SK-N-SH treated with all-trans-retinoic acid at 6 μM for 48 hours (cell line): ENCODE measurements around the gene DSE.

Source experiments
- ATAC-seq: fragments of 200-7000 bp; cut with Tn5 transposase; 3 replicates; pipeline ENCODE4 v1.9.1; 2020; ENCODE audit warnings: mild to moderate bottlenecking, moderate library complexity
- BACH2 ChIP-seq: fragments of 250-450 bp; sonication (Bioruptor Pico); IDR thresholded peaks from 2 replicates; pipeline ENCODE4 v1.9.0; 2021; ENCODE audit warnings: mild to moderate bottlenecking, borderline replicate concordance
- CSDC2 ChIP-seq: fragments of 250-450 bp; sonication (Bioruptor Pico); IDR thresholded peaks from 2 replicates; pipeline ENCODE4 v1.5.0; 2020; ENCODE audit warnings: mild to moderate bottlenecking, moderate library complexity
- ESRRG ChIP-seq: fragments of 250-450 bp; sonication (Bioruptor Pico); IDR thresholded peaks from 2 replicates; pipeline ENCODE4 v1.6.1; 2021; ENCODE audit warnings: mild to moderate bottlenecking
- GLIS3 ChIP-seq: fragments of 250-450 bp; sonication (Bioruptor Pico); IDR thresholded peaks from 2 replicates; pipeline ENCODE4 v1.5.0; 2020; ENCODE audit warnings: mild to moderate bottlenecking, moderate library complexity
- ISL1 ChIP-seq: fragments of 250-450 bp; sonication (Bioruptor Pico); IDR thresholded peaks from 2 replicates; pipeline ENCODE4 v2.1.2; 2022; ENCODE audit warnings: mild to moderate bottlenecking, moderate library complexity
- OSR1 ChIP-seq: fragments of 250-450 bp; sonication (Bioruptor Pico); IDR thresholded peaks from 2 replicates; pipeline ENCODE4 v1.8.0; 2022; ENCODE audit warnings: moderate library complexity, mild to moderate bottlenecking, inconsistent platforms
- PATZ1 ChIP-seq: fragments of 250-450 bp; sonication (Bioruptor Pico); IDR thresholded peaks from 2 replicates; pipeline ENCODE4 v1.8.0; 2020; ENCODE audit warnings: mild to moderate bottlenecking, moderate library complexity, borderline replicate concordance
- PPARA ChIP-seq: fragments of 250-450 bp; sonication (Bioruptor Pico); IDR thresholded peaks from 2 replicates; pipeline ENCODE4 v1.5.0; 2020; ENCODE audit warnings: mild to moderate bottlenecking, borderline replicate concordance
- RARB ChIP-seq: fragments of 250-450 bp; sonication (Bioruptor Pico); IDR thresholded peaks from 2 replicates; pipeline ENCODE4 v1.8.0; 2021; ENCODE audit warnings: mild to moderate bottlenecking, moderate library complexity
- SNAI2 ChIP-seq: fragments of 250-450 bp; sonication (Bioruptor Pico); IDR thresholded peaks from 2 replicates; pipeline ENCODE4 v1.5.0; 2020; ENCODE audit warnings: mild to moderate bottlenecking, moderate library complexity
- TCF4 ChIP-seq: fragments of 250-450 bp; sonication (Bioruptor Pico); IDR thresholded peaks from 2 replicates; pipeline ENCODE4 v1.8.0; 2021; ENCODE audit warnings: mild to moderate bottlenecking, moderate library complexity, borderline replicate concordance
- TOX ChIP-seq: fragments of 250-450 bp; sonication (Bioruptor Pico); IDR thresholded peaks from 2 replicates; pipeline ENCODE4 v1.8.0; 2021; ENCODE audit warnings: mild to moderate bottlenecking, moderate library complexity, borderline replicate concordance
- ZC3H10 ChIP-seq: fragments of 250-450 bp; sonication (Bioruptor Pico); IDR thresholded peaks from 2 replicates; pipeline ENCODE4 v1.5.1; 2021; ENCODE audit warnings: mild to moderate bottlenecking, moderate library complexity
- ZFP3 ChIP-seq: fragments of 250-450 bp; sonication (Bioruptor Pico); IDR thresholded peaks from 2 replicates; pipeline ENCODE4 v1.5.0; 2020; ENCODE audit warnings: mild to moderate bottlenecking, moderate library complexity
- ZFP30 ChIP-seq: fragments of 450-650 bp; formaldehyde crosslinking; IDR thresholded peaks from 2 replicates; pipeline ENCODE4 v1.5.0; 2022; ENCODE audit warnings: mild to moderate bottlenecking, moderate library complexity
- ZNF565 ChIP-seq: fragments of 450-650 bp; formaldehyde crosslinking; conservative IDR thresholded peaks from 2 replicates; pipeline ENCODE4 v1.5.0; 2020; ENCODE audit warnings: low read depth, mild to moderate bottlenecking, moderate library complexity
- ZNF8 ChIP-seq: fragments of 450-650 bp; formaldehyde crosslinking; IDR thresholded peaks from 2 replicates; pipeline ENCODE4 v1.5.0; 2020; ENCODE audit warnings: mild to moderate bottlenecking, moderate library complexity
- TF ChIP-seq, protein P1 (sequence below): fragments of 250-450 bp; sonication (Bioruptor Pico); IDR thresholded peaks from 2 replicates; pipeline ENCODE4 v1.5.0; 2020; ENCODE audit warnings: mild to moderate bottlenecking, moderate library complexity
- TF ChIP-seq, protein P2 (sequence below): fragments of 250-450 bp; sonication (Bioruptor Pico); IDR thresholded peaks from 2 replicates; pipeline ENCODE4 v1.8.0; 2021; ENCODE audit warnings: low read depth, mild to moderate bottlenecking, moderate library complexity, borderline replicate concordance
- TF ChIP-seq, protein P3 (sequence below): fragments of 250-450 bp; sonication (Bioruptor Pico); IDR thresholded peaks from 2 replicates; pipeline ENCODE4 v1.5.1; 2020; ENCODE audit warnings: low read depth, mild to moderate bottlenecking, moderate library complexity

Gene DSE

GRCh38 chr6:116472706-116473105, 102.0 kb downstream of the DSE start:
- ATAC-seq: peak; percentile 79
- TF ChIP-seq ZNF565 (CRISPR knock-in tag) (no peak), ZNF8 (CRISPR knock-in tag) (no peak), ESRRG (CRISPR knock-in tag) (no peak), ZC3H10 (CRISPR knock-in tag) (no peak), ZFP30 (CRISPR knock-in tag) (no peak), GLIS3 (CRISPR knock-in tag) (no peak), TOX (CRISPR knock-in tag) (no peak), ZFP3 (CRISPR knock-in tag) (no peak)
- TF ChIP-seq, protein P1, sequence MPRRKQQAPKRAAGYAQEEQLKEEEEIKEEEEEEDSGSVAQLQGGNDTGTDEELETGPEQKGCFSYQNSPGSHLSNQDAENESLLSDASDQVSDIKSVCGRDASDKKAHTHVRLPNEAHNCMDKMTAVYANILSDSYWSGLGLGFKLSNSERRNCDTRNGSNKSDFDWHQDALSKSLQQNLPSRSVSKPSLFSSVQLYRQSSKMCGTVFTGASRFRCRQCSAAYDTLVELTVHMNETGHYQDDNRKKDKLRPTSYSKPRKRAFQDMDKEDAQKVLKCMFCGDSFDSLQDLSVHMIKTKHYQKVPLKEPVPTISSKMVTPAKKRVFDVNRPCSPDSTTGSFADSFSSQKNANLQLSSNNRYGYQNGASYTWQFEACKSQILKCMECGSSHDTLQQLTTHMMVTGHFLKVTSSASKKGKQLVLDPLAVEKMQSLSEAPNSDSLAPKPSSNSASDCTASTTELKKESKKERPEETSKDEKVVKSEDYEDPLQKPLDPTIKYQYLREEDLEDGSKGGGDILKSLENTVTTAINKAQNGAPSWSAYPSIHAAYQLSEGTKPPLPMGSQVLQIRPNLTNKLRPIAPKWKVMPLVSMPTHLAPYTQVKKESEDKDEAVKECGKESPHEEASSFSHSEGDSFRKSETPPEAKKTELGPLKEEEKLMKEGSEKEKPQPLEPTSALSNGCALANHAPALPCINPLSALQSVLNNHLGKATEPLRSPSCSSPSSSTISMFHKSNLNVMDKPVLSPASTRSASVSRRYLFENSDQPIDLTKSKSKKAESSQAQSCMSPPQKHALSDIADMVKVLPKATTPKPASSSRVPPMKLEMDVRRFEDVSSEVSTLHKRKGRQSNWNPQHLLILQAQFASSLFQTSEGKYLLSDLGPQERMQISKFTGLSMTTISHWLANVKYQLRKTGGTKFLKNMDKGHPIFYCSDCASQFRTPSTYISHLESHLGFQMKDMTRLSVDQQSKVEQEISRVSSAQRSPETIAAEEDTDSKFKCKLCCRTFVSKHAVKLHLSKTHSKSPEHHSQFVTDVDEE: no peak
- TF ChIP-seq, protein P2, sequence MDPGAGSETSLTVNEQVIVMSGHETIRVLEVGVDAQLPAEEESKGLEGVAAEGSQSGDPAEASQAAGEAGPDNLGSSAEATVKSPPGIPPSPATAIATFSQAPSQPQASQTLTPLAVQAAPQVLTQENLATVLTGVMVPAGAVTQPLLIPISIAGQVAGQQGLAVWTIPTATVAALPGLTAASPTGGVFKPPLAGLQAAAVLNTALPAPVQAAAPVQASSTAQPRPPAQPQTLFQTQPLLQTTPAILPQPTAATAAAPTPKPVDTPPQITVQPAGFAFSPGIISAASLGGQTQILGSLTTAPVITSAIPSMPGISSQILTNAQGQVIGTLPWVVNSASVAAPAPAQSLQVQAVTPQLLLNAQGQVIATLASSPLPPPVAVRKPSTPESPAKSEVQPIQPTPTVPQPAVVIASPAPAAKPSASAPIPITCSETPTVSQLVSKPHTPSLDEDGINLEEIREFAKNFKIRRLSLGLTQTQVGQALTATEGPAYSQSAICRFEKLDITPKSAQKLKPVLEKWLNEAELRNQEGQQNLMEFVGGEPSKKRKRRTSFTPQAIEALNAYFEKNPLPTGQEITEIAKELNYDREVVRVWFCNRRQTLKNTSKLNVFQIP (CRISPR knock-in tag): no peak
- TF ChIP-seq, protein P3, sequence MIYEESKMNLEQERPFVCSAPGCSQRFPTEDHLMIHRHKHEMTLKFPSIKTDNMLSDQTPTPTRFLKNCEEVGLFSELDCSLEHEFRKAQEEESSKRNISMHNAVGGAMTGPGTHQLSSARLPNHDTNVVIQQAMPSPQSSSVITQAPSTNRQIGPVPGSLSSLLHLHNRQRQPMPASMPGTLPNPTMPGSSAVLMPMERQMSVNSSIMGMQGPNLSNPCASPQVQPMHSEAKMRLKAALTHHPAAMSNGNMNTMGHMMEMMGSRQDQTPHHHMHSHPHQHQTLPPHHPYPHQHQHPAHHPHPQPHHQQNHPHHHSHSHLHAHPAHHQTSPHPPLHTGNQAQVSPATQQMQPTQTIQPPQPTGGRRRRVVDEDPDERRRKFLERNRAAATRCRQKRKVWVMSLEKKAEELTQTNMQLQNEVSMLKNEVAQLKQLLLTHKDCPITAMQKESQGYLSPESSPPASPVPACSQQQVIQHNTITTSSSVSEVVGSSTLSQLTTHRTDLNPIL (CRISPR knock-in tag): no peak

- TF ChIP-seq, protein P3 (CRISPR knock-in tag): no peak
- no peak for TF ChIP-seq ZNF8 (CRISPR knock-in tag)
- TF ChIP-seq, protein P2 (CRISPR knock-in tag): no peak
- no peak for TF ChIP-seq BACH2 (CRISPR knock-in tag)
- no peak for TF ChIP-seq OSR1 (CRISPR knock-in tag)
- no peak for TF ChIP-seq ESRRG (CRISPR knock-in tag)
- TF ChIP-seq, protein P1: no peak
- TF ChIP-seq ISL1 (CRISPR knock-in tag): no peak
- TF ChIP-seq RARB (CRISPR knock-in tag): no peak
- TF ChIP-seq PPARA (CRISPR knock-in tag): no peak
- no peak for TF ChIP-seq TCF4 (CRISPR knock-in tag)
- no peak for TF ChIP-seq GLIS3 (CRISPR knock-in tag)
- no peak for TF ChIP-seq ZNF565 (CRISPR knock-in tag)
- TF ChIP-seq TOX (CRISPR knock-in tag): no peak
- no peak for TF ChIP-seq CSDC2
- TF ChIP-seq PATZ1 (CRISPR knock-in tag): no peak
- no peak for TF ChIP-seq ZFP3 (CRISPR knock-in tag)
- TF ChIP-seq SNAI2: no peak
- TF ChIP-seq, all 23 proteins: peak for 0
- ATAC-seq: no peak
Measured at GRCh38 chr6:116475141-116475540, 104.4 kb downstream of the DSE start.
